Uterus (tissue), 2 donors: ENCODE measurements around the gene LRIG2.

Experiments used
- POLR2A ChIP-seq, 2 donors: fragments of 450-650 bp; IDR thresholded peaks; one replicate each; pipeline ENCODE4 v1.6.1; 2016; ENCODE audit warnings: antibody characterized with exemption in 2 of 2, mild to moderate bottlenecking in 1 of 2, moderate library complexity in 1 of 2
- TF ChIP-seq, protein P1 (sequence below), 4 experiments: fragments of 200-600 bp in 2 of 4; fragments of 450-650 bp in 2 of 4; sonication (generic) in 2 of 4; IDR thresholded peaks; one replicate each; pipeline ENCODE4 v1.5.1; 2016 to 2019; ENCODE audit warnings: antibody characterized with exemption in 4 of 4, mild to moderate bottlenecking in 2 of 4, moderate library complexity in 1 of 4

DNA sequence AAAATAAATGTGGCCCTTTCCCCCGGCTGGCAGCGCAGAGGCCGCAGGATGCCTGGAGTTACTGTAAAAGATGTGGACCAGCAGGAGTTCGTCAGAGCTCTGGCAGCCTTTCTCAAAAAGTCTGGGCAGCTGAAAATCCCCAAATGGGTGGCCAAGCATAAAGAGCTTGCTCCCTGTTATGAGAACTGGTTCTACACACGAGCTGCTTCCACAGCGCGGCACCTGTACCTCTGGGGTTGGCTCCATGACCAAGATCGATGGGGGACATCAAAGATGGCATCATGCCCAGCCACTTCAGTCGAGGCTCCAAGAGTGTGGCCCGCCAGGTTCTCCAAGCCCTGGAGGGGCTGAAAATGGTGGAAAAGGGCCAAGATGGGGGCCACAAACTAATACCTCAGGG, 95.9 kb downstream of the LRIG2 start:
- TF ChIP-seq, protein P1, sequence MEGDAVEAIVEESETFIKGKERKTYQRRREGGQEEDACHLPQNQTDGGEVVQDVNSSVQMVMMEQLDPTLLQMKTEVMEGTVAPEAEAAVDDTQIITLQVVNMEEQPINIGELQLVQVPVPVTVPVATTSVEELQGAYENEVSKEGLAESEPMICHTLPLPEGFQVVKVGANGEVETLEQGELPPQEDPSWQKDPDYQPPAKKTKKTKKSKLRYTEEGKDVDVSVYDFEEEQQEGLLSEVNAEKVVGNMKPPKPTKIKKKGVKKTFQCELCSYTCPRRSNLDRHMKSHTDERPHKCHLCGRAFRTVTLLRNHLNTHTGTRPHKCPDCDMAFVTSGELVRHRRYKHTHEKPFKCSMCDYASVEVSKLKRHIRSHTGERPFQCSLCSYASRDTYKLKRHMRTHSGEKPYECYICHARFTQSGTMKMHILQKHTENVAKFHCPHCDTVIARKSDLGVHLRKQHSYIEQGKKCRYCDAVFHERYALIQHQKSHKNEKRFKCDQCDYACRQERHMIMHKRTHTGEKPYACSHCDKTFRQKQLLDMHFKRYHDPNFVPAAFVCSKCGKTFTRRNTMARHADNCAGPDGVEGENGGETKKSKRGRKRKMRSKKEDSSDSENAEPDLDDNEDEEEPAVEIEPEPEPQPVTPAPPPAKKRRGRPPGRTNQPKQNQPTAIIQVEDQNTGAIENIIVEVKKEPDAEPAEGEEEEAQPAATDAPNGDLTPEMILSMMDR (IDR thresholded peaks at IDR 0.05), result no peak
- no peak for TF ChIP-seq POLR2A (IDR thresholded peaks at IDR 0.05)
